Endothelial cell (in vitro differentiated cells): ENCODE measurements around the gene PXYLP1. TPM values are rescaled to one million over a fixed set of nuclear protein-coding genes. Genes with fewer than 3 reads are reported as not detected.

ENCODE experiments used
- DNase-seq: peaks from one replicate; pipeline ENCODE4 v3.0.0; 2021; ENCODE audit warnings: low spot score
- H3K27ac Mint-ChIP-seq: one replicate; pipeline ENCODE4 v1.8.0; 2021; ENCODE audit warnings: mixed read lengths, inconsistent platforms; ENCODE audit not compliant: unreplicated experiment
- H3K27me3 Mint-ChIP-seq: one replicate; pipeline ENCODE4 v1.8.0; 2021; ENCODE audit warnings: mild to moderate bottlenecking, moderate library complexity, mixed read lengths, inconsistent platforms; ENCODE audit not compliant: unreplicated experiment
- H3K36me3 Mint-ChIP-seq: one replicate; pipeline ENCODE4 v1.8.0; 2021; ENCODE audit warnings: mild to moderate bottlenecking, low read depth, mixed read lengths, inconsistent platforms; ENCODE audit not compliant: unreplicated experiment
- H3K4me1 Mint-ChIP-seq: one replicate; pipeline ENCODE4 v1.8.0; 2021; ENCODE audit warnings: mild to moderate bottlenecking, mixed read lengths, inconsistent platforms; ENCODE audit not compliant: unreplicated experiment
- H3K4me3 Mint-ChIP-seq: one replicate; pipeline ENCODE4 v1.8.0; 2021; ENCODE audit warnings: mild to moderate bottlenecking, mixed read lengths, inconsistent platforms; ENCODE audit not compliant: unreplicated experiment
- H3K9me3 Mint-ChIP-seq: one replicate; pipeline ENCODE4 v1.8.0; 2021; ENCODE audit warnings: mixed read lengths, inconsistent platforms; ENCODE audit not compliant: unreplicated experiment
- CTCF ChIP-seq: fragments of 200-600 bp; sonication (generic); IDR thresholded peaks from one replicate; pipeline ENCODE4 v1.5.0; 2021; ENCODE audit warnings: antibody characterized with exemption; ENCODE audit not compliant: unreplicated experiment
- total RNA-seq: library from RNA; stranded (reverse); fragmentation: NEBNext Ultra II Directional; extraction: Animal tissue kit (Norgen Biotek cat#: 25700); gene quantifications from one replicate; pipeline ENCODE4 v1.2.1, GENCODE V29; 2021; ENCODE audit not compliant: unreplicated experiment

The PXYLP1 gene
- total RNA-seq, 1 donor from 2014 or later = 4.4 TPM

- Mint-ChIP-seq H3K27ac (no peak overlapping the region), H3K4me1 (no peaks in the 10 kb centered on the region)
- no peak for DNase-seq
Measured at GRCh38 chr3:141246958-141247301, 15.3 kb downstream of the PXYLP1 start.

GRCh38 chr3:141248064-141248463 lies 16.4 kb downstream of the PXYLP1 start:
- H3K27me3 Mint-ChIP-seq = peaks cover 3% of the 10 kb centered on the region
- H3K27ac Mint-ChIP-seq = no peak overlapping the region
- peaks cover 3% of the 10 kb centered on the region for H3K36me3 Mint-ChIP-seq
- TF ChIP-seq CTCF = no peak
- no peak for DNase-seq
- H3K9me3 Mint-ChIP-seq = no peaks in the 10 kb centered on the region
- no peak overlapping the region for H3K4me3 Mint-ChIP-seq
- H3K4me1 Mint-ChIP-seq = no peaks in the 10 kb centered on the region

More at GRCh38 chr3:141246958-141247301, 15.3 kb downstream of the PXYLP1 start:
- H3K9me3 Mint-ChIP-seq = no peaks in the 10 kb centered on the region
- TF ChIP-seq CTCF = no peak
- H3K4me3 Mint-ChIP-seq = no peak overlapping the region
- H3K27me3 Mint-ChIP-seq = peaks cover 3% of the 10 kb centered on the region
- no peaks in the 10 kb centered on the region for H3K36me3 Mint-ChIP-seq

- no peaks in the 10 kb centered on the region for H3K4me1 Mint-ChIP-seq
- H3K27ac Mint-ChIP-seq = no peak overlapping the region
- no peak for DNase-seq
- no peak overlapping the region for H3K4me3 Mint-ChIP-seq
- peaks cover 3% of the 10 kb centered on the region for H3K27me3 Mint-ChIP-seq
- no peak for TF ChIP-seq CTCF
- H3K36me3 Mint-ChIP-seq = peaks cover 3% of the 10 kb centered on the region
- H3K9me3 Mint-ChIP-seq = no peaks in the 10 kb centered on the region
Measured at GRCh38 chr3:141249041-141249440, 17.4 kb downstream of the PXYLP1 start.

- peaks cover 3% of the 10 kb centered on the region for H3K27me3 Mint-ChIP-seq
- H3K4me1 Mint-ChIP-seq = no peaks in the 10 kb centered on the region
- no peak overlapping the region for H3K4me3 Mint-ChIP-seq
- no peaks in the 10 kb centered on the region for H3K9me3 Mint-ChIP-seq
- no peak for TF ChIP-seq CTCF
- DNase-seq = no peak
- peaks cover 3% of the 10 kb centered on the region for H3K36me3 Mint-ChIP-seq
- H3K27ac Mint-ChIP-seq = no peak overlapping the region
Measured at GRCh38 chr3:141250342-141250741, 18.7 kb downstream of the PXYLP1 start.

GRCh38 chr3:141250828-141251227 lies 19.2 kb downstream of the PXYLP1 start:
- no peak overlapping the region for H3K27ac Mint-ChIP-seq
- peaks cover 3% of the 10 kb centered on the region for H3K27me3 Mint-ChIP-seq
- peaks cover 3% of the 10 kb centered on the region for H3K36me3 Mint-ChIP-seq
- no peak for DNase-seq
- no peaks in the 10 kb centered on the region for H3K9me3 Mint-ChIP-seq
- H3K4me1 Mint-ChIP-seq = no peaks in the 10 kb centered on the region
- H3K4me3 Mint-ChIP-seq = no peak overlapping the region
- no peak for TF ChIP-seq CTCF
